Endodermal cell (in vitro differentiated cells): ENCODE data around the gene RBM4B. TPM values are rescaled to one million over a fixed set of nuclear protein-coding genes. Genes with fewer than 3 reads are reported as not detected.

Source experiments
- DNase-seq: peaks from one replicate; pipeline ENCODE4 v3.0.0-alpha.2; 2017
- H3K27ac ChIP-seq: 2 replicates; pipeline ENCODE4 v1.5.1; 2013; ENCODE audit warnings: mild to moderate bottlenecking, low read depth, low read length, moderate library complexity
- H3K27me3 ChIP-seq: 2 replicates; pipeline ENCODE4 v1.6.1; 2013; ENCODE audit warnings: mild to moderate bottlenecking, low read length, moderate library complexity; ENCODE audit not compliant: insufficient read depth, control insufficient read depth, poor library complexity, severe bottlenecking
- H3K36me3 ChIP-seq: 2 replicates; pipeline ENCODE4 v1.7.0; 2013; ENCODE audit warnings: mild to moderate bottlenecking, low read length, moderate library complexity; ENCODE audit not compliant: control insufficient read depth, insufficient read depth
- H3K4me1 ChIP-seq: one replicate; pipeline ENCODE4 v1.7.0; 2013; ENCODE audit warnings: low read length; ENCODE audit not compliant: control insufficient read depth, insufficient read depth
- H3K4me3 ChIP-seq: 2 replicates; pipeline ENCODE4 v1.5.1; 2013; ENCODE audit warnings: mild to moderate bottlenecking, low read length, moderate library complexity
- H3K9ac ChIP-seq: 2 replicates; pipeline ENCODE4 v1.6.1; 2013; ENCODE audit warnings: mild to moderate bottlenecking, low read length, moderate library complexity; ENCODE audit not compliant: poor library complexity, severe bottlenecking; ENCODE audit errors: extremely low read depth
- H3K9me3 ChIP-seq: 2 replicates; pipeline ENCODE4 v1.6.1; 2013; ENCODE audit warnings: mild to moderate bottlenecking, low read length, moderate library complexity; ENCODE audit not compliant: control insufficient read depth
- H3K27ac Mint-ChIP-seq: 2 replicates; pipeline ENCODE4 v1.8.0; 2020; ENCODE audit warnings: mixed read lengths
- H3K27me3 Mint-ChIP-seq: 2 replicates; pipeline ENCODE4 v1.8.0; 2021; ENCODE audit warnings: mild to moderate bottlenecking, mixed read lengths; ENCODE audit not compliant: insufficient read depth
- H3K36me3 Mint-ChIP-seq: 2 replicates; pipeline ENCODE4 v1.8.0; 2020; ENCODE audit warnings: low read depth, mixed read lengths
- H3K4me1 Mint-ChIP-seq: 2 replicates; pipeline ENCODE4 v1.8.0; 2020; ENCODE audit warnings: mixed read lengths
- H3K4me3 Mint-ChIP-seq: 2 replicates; pipeline ENCODE4 v1.8.0; 2020; ENCODE audit warnings: mild to moderate bottlenecking, moderate library complexity, mixed read lengths
- H3K9me3 Mint-ChIP-seq: 2 replicates; pipeline ENCODE4 v1.8.0; 2020; ENCODE audit warnings: mild to moderate bottlenecking, mixed read lengths
- CTCF ChIP-seq: fragments of 200-600 bp; sonication (generic); conservative IDR thresholded peaks from 2 replicates; pipeline ENCODE4 v1.5.0; 2021; ENCODE audit warnings: antibody characterized with exemption, mild to moderate bottlenecking
- WGBS, 2 experiments: methylation state at CpG; one replicate each; pipeline versions ENCODE4 v1.1.5 to v1.1.7; 2013; ENCODE audit warnings: missing lambda C conversion rate in 2 of 2, mixed read lengths in 1 of 2; ENCODE audit not compliant: insufficient coverage in 1 of 2, insufficient read length in 1 of 2; 5-methylcytosine and 5-hydroxymethylcytosine counted together
- total RNA-seq, 2 donors: library from RNA; stranded (reverse); fragmentation: NEBNext Ultra II Directional in 1 of 2; extraction: Animal tissue kit (Norgen Biotek cat#: 25700) in 1 of 2; gene quantifications; 2 replicates in 1 of 2; 3 replicates in 1 of 2; pipeline ENCODE4 v1.2.1, GENCODE V29; 2021

The RBM4B gene
- total RNA-seq, 2 donors from 2014 or later: 23.3 to 28.5 TPM

DNA sequence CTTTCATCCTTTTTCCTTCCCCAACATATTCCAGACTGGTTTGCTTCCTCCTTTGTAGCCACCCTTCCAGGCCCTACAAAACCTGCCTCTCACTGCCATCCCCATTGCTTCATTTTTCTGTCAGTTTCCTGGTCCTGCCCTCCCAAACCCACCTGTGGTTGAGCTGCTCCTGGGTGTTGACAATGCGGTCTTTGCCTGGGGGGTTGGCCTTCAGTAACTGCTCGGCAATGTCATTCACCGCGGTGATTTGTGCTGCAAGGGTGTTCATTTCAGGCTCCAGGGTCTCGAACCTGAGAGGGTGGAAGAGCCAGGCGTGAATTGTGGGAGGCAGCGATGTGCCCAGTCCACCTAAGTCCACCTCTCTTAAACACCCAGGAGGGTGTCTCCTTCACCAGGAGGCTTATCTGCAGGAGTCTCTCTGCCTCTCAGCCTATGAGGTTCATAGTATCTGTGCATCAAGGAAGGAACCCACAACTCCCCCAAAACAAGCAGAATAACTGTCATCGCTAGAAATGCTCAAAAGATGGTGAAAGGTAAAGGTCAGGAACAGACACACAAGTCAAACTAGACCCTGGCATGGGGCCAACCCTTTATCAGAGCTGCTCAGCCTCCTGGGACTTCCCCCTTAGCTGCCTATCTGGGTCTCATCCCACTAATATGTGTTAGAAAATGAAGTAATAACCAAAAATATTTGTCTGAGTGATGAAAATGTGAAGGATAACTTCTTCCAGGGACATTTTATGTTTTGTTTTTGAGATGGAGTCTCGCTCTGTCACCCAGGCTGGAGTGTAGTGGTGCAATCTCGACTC lies 23.9 kb upstream of the RBM4B start:
- no peaks in the 10 kb centered on the region for H3K27me3 Mint-ChIP-seq
- 90 to 96% methylated on average over 5 to 10 of the region's 10 CpGs for WGBS, 2 experiments
- H3K27ac Mint-ChIP-seq: no peak overlapping the region
- no peak overlapping the region for H3K9ac ChIP-seq
- DNase-seq: no peak
- no peaks in the 10 kb centered on the region for H3K4me1 ChIP-seq
- H3K27ac ChIP-seq: no peak overlapping the region
- TF ChIP-seq CTCF: no peak
- no peak overlapping the region for H3K4me3 ChIP-seq
- H3K4me3 Mint-ChIP-seq: no peak overlapping the region
- H3K36me3 ChIP-seq: peaks cover 28% of the 10 kb centered on the region
- H3K36me3 Mint-ChIP-seq: peaks cover 51% of the 10 kb centered on the region
- no peaks in the 10 kb centered on the region for H3K9me3 ChIP-seq
- H3K27me3 ChIP-seq: no peaks in the 10 kb centered on the region
- no peaks in the 10 kb centered on the region for H3K4me1 Mint-ChIP-seq
- peaks cover 2% of the 10 kb centered on the region for H3K9me3 Mint-ChIP-seq

GRCh38 chr11:66700742-66701141 lies 23.1 kb upstream of the RBM4B start:
- Histone ChIP-seq H3K4me3 (no peak overlapping the region), H3K36me3 (peaks cover 33% of the 10 kb centered on the region), H3K9ac (no peak overlapping the region), H3K4me1 (no peaks in the 10 kb centered on the region), H3K9me3 (no peaks in the 10 kb centered on the region), H3K27me3 (no peaks in the 10 kb centered on the region), H3K27ac (no peak overlapping the region)
- no peak for TF ChIP-seq CTCF
- Mint-ChIP-seq H3K27me3 (no peaks in the 10 kb centered on the region), H3K4me3 (no peak overlapping the region), H3K4me1 (no peaks in the 10 kb centered on the region), H3K36me3 (peaks cover 50% of the 10 kb centered on the region), H3K27ac (no peak overlapping the region), H3K9me3 (peaks cover 2% of the 10 kb centered on the region)
- WGBS, 2 experiments: 94 to 99% methylated on average over 16 to 27 of the region's 27 CpGs
- DNase-seq: no peak

DNA sequence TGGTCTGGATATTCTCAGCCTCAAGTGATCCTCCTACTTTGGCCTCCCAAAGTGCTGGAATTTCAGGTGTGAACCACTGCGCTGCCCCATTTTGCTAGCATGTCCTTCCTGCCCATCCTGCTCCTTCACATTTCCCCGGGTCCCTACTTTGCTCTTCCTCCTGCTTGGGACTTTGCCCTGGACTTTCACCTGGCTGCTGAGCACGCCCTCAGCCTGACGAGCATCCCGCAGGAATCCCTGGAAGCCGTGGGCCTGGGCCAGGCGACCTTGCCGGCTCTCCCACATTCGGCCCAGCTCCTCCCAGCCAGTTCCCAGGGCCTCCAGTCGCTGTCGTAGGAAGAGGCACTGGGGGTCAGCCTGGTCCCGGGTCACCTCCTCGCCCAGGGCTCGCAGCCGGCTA lies 22.6 kb upstream of the RBM4B start:
- TF ChIP-seq CTCF: no peak
- WGBS, 2 experiments: 91 to 92% methylated on average over 9 to 15 of the region's 15 CpGs
- DNase-seq: no peak
- Histone ChIP-seq H3K4me3 (no peak overlapping the region), H3K36me3 (peaks cover 33% of the 10 kb centered on the region), H3K27ac (no peak overlapping the region), H3K9ac (no peak overlapping the region), H3K4me1 (no peaks in the 10 kb centered on the region), H3K9me3 (no peaks in the 10 kb centered on the region), H3K27me3 (no peaks in the 10 kb centered on the region)
- H3K27me3 Mint-ChIP-seq: no peaks in the 10 kb centered on the region
- peaks cover 2% of the 10 kb centered on the region for H3K9me3 Mint-ChIP-seq
- peaks cover 46% of the 10 kb centered on the region for H3K36me3 Mint-ChIP-seq
- no peak overlapping the region for H3K27ac Mint-ChIP-seq
- H3K4me1 Mint-ChIP-seq: no peaks in the 10 kb centered on the region
- no peak overlapping the region for H3K4me3 Mint-ChIP-seq
